OCI-LY7 (cell line): ENCODE data around the gene KCNN2.

Experiments used
- CTCF ChIP-seq: fragments of 200-600 bp; sonication (generic); conservative IDR thresholded peaks from 2 replicates; pipeline ENCODE4 v1.5.1; 2014; ENCODE audit warnings: mild to moderate bottlenecking, antibody characterized with exemption, low read length, moderate library complexity, mixed read lengths
- EZH2phosphoT487 ChIP-seq: fragments of 200-600 bp; sonication (generic); IDR thresholded peaks from 2 replicates; pipeline ENCODE4 v1.6.1; 2018; ENCODE audit warnings: low read depth, borderline replicate concordance, mild to moderate bottlenecking, mixed run types, antibody characterized with exemption, low read length, moderate library complexity, mixed read lengths

GRCh38 chr5:114393159-114393558 is 31.3 kb downstream of the KCNN2 start:
- TF ChIP-seq CTCF, result no peak
- no peak for TF ChIP-seq EZH2phosphoT487
